ENCODE measurements around the gene NPIPB6.
"Not testable (repeated sequence)": the region's sequence is repeated elsewhere in the genome, so short reads cannot be mapped to it uniquely, and the experiment has no call there.

NPIPB6 gene

DNA sequence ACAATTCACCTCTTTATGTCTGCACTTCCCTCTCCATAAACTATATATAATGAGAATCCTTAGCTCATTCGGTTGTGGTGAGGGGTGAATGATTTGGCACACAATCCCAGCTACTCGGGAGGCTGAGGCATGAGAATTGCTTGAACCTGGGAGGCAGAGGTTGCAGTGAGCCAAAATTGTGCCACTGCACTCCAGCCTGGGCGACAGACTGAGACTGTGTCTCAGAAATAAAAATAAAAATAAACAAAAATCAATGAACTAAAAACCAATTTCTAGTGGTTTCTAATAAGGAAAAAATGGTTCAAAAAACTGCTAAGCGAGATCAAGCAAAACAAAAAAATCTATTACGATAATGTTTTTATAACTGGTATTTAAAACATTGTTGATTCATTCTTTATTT is at the start of gene NPIPB6:
NPIPB6 (minus strand) TSS at position 101 of the 400 bp plus-strand sequence. CDS start 686 bp downstream, outside the sequence.
- DNase-seq (ENCODE audit: low read depth, low spot score), result not testable (repeated sequence)

DNA sequence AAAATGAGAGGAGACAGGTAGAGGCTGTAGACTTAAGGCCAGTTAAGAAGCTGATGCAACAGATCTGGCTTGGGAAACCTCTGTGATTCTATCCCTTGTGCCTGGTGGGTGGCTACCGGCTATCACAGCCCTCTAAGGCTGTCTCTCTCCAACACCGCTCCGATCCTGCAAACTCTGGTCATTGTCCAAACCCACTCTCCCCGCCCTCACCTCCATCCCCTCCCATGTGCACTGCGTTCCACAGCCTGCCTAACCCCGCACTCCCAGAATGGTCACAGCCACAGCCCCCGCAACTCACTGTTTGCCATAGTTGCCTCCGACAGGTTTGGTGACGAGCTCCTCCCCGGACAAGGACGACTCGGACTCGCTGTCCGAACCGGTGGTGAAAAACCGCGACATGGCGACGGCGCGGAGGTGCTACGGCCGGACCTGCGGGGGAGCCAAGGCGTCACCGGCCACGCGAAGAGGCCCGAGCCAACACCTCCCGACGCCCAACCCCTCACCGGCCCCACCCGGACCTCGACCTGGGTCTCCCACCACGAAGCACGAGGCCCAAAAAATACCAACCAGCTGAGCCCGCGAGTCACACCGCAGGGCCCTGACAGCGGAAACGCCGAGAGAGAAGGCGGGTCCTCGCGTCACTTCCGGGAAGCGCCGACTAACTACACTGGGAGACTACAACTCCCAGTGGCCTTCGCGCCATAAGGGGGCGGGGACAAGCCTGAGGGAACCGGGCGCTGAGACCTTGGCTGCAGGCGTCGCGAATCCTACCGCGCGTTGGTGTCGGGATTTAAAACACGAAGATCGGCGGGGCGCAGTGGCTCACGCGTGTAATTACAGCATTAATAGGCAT is 40.1 kb upstream of the NPIPB6 start, which contains the start of gene EIF3CL:
EIF3CL (minus strand) TSS at position 622 of the 853 bp plus-strand sequence; CDS start at position 399, 223 bp downstream.
- DNase-seq (ENCODE audit: low read depth, low spot score), result not testable (repeated sequence)

DNA sequence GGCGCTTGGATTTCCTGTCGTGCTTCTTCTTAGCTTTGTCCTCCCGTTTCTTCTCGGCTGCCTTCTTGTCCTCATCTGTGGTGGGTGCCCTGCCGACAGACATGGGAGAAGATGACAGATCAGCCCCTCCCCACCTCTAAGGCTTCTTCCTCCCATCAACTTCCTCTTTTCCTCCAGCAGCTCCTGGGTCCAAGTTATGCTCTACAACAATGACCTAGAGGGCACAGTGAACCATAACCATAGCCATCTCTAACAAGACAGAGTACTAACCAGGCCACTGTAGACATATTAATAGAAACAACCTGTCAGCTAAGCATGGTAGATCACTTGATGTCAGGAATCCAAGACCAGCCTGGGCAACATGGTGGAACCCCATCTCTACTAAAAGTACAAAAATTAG is 28.7 kb upstream of the NPIPB6 start:
- not testable (repeated sequence) for DNase-seq (ENCODE audit: low read depth, low spot score)

DNA sequence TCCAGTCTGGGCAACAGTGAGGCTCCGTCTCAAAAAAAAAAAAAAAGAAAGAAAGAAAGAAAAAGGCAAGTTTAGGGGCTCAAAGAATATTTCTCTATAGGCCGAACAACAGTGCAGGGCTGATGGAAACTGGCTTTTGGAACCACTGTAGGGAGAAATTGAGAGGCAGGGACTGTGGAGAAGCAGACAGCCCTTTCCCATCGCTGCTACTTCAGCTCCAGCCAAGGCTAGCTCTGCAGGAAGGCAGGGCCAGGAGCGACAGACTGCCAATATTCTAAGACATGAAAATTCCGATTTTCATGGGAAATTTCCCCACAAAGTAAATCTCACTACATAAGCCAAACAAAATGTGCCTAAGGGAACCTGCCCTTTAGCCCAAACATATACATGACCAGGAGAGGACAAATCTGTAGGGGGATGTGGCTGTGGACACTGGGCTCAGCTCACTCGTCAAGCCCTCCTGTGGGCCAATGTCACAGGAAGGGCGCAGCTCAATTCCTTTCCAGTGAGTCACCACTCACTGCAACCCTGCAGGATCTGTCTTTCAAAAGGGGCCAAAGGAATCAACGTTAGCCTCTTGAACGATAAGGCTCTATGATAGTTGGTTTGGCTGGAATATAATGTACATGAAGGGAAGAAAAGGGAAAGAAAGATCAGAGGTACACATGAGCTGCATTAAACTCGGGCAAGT is 19.0 kb upstream of the NPIPB6 start:
- DNase-seq (ENCODE audit: low read depth, low spot score), result not testable (repeated sequence)

DNA sequence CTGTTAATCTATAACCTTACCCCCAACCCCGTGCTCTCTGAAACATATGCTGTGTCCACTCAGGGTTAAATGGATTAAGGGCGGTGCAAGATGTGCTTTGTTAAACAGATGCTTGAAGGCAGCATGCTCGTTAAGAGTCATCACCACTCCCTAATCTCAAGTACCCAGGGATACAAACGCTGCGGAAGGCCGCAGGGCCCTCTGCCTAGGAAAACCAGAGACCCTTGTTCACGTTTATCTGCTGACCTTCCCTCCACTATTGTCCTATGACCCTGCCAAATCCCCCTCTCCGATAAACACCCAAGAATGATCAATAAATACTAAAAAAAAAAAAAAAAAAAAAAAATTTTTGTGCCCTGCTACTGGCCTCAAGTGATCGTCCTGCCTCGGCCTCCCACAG is 14.5 kb upstream of the NPIPB6 start:
- DNase-seq (ENCODE audit: low read depth, low spot score), result not testable (repeated sequence)

DNA sequence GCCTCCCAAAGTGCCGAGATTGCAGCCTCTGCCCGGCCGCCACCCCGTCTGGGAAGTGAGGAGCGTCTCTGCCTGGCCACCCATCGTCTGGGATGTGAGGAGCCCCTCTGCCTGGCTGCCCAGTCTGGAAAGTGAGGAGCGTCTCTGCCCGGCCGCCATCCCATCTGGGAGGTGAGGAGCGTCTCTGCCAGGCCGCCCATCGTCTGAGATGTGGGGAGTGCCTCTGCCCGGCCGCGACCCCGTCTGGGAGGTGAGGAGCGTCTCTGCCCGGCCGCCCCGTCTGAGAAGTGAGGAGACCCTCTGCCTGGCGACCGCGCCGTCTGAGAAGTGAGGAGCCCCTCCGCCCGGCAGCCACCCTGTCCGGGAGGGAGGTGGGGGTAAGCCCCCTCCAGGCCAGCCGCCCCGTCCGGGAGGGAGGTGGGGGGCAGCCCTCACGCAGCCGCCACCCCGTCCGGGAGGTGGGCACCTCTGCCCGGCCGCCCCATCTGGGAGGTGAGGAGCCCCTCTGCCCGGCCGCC is 13.9 kb upstream of the NPIPB6 start:
- not testable (repeated sequence) for DNase-seq (ENCODE audit: low read depth, low spot score)

DNA sequence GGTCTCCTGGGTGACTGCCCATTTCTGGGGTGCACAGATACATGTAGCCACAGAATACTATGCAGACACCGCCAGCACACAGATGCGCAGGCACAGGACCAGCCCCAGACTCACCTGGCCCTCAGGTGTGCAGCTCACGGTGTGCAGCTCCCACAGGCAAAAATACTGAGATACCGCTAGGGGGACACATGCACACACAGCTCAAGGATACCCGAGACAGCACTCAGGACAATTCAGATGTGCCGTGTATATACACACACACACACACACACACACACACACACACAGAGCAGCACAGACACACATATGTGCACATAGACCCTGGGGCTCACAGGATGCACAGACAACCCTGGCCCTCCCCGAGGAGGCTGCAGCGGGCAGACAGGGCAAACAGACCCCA is 11.8 kb upstream of the NPIPB6 start:
- DNase-seq (ENCODE audit: low read depth, low spot score), result not testable (repeated sequence)

DNA sequence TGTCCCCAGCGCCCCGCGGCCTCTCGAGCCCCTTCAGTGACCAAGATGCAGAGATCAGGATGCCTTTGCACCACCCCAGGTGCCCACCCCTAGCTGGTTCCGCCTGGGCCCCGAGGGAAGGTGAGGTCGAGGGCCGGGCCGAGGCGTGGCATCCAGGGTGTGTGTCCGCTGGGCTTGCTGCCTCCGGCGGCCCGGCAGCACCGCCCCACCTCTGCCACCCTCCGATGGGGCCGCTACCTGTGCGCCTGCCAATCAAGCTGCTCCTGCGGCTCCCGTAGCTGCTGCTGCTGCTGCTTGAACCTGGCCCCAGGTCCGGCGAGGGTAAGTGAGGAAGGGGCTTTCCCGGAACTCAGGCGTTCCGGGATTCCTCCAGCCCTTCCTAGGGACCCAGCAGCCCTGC is 11.0 kb upstream of the NPIPB6 start:
- not testable (repeated sequence) for DNase-seq (ENCODE audit: low read depth, low spot score)

DNA sequence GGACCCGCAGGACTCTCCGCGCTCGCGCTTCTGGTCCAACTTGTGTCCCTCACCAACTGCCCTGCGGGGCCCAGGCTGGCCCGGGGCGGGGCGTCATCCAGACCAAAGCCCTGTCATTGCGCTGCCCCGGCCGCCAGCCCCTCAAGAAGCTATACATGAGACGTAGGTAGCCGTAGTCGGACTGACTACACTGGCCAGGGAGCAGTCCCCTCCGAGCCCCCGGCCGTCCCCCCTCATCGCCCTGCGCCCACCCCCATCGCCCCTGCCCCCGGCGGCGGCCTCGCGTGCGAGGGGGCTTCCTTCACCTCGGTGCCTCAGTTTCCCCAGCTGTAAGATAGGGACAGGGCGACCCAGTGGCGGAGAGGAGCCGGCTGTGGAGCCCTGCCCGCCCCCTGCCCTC is 4.6 kb upstream of the NPIPB6 start:
- DNase-seq (ENCODE audit: low read depth, low spot score), result not testable (repeated sequence)

DNA sequence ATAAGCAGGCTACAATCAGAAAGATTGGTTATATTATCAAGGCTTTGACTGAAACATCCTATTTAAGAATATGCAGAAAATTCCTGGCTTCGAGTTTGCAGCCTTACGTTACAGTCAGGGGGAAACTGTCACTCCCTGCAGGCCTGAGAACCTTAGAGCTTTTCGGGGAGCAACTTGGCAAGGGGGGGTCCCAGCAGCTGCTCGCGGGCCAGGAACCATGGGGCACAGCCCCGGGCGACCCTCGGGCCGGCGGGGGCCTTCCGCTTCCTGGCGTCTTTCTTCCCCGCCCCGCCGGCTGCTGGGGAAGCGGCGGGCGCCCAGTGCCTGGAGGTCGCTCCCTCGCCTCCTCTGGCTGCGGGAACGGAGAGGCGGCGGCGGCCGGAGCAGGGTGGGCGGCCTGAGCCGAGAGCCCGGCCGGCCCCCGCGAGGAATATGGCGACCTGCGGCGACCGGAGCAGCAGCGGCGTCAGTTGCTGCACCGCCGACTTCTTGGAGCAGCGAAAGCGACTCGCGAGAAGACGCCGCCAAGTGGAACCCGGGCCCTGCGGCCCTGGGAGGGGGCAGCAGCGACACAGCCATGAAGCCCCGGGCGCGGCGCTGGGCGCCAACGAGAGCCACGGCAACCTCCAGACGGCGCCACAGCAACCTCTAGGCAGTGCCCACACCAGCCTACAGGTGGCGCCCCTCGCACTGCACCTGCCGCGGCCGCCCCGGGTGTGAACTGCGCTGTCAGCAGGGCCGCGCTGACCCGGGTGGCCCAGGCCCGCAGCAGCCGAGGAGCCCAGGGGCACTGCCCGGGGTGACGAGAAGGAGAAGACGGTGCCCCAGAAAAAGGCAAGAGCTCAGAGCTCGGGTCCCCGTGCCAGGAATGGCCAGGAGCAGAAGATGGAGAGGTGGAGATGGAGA is 1.2 kb upstream of the NPIPB6 start:
- DNase-seq (ENCODE audit: low read depth, low spot score), result not testable (repeated sequence)

DNA sequence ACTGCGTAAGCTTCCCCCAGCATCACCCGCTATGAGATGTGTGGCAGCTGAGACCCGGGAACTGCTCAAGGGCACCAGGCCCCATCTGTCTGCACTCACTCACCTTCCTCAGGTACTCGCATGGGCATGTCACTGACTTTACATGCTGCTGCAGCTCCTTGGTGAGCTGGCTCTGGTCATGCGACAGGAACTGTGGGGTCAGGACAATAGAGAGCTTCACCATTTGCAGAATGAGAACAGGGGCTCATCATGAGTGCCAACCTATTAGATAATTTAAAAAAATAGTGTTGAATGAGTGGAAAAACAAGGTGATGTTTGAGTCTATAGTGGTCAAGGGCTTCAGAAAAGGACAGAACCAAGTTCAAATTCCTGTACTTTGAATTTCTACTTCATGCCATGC is 708 bp downstream of the NPIPB6 start:
- DNase-seq (ENCODE audit: low read depth, low spot score), result not testable (repeated sequence)

DNA sequence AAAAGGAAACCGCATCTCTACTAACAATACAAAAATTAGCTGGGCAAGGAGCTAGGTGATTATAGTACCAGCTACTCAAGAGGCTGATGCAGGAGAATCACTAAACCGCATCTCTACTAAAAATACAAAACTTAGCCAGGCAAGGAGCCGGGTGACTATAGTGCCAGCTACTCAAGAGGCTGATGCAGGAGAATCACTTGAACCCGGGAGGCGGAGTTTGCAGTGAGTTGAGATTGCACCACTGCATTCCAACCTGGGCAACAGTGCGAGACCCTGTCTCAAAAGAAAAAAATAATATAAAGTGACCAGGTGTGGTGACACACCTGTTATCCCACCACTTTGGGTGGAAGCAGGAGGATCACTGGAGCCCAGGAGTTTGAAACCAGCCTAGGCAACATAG is 25.1 kb downstream of the NPIPB6 start:
- DNase-seq (ENCODE audit: low read depth, low spot score), result not testable (repeated sequence)

DNA sequence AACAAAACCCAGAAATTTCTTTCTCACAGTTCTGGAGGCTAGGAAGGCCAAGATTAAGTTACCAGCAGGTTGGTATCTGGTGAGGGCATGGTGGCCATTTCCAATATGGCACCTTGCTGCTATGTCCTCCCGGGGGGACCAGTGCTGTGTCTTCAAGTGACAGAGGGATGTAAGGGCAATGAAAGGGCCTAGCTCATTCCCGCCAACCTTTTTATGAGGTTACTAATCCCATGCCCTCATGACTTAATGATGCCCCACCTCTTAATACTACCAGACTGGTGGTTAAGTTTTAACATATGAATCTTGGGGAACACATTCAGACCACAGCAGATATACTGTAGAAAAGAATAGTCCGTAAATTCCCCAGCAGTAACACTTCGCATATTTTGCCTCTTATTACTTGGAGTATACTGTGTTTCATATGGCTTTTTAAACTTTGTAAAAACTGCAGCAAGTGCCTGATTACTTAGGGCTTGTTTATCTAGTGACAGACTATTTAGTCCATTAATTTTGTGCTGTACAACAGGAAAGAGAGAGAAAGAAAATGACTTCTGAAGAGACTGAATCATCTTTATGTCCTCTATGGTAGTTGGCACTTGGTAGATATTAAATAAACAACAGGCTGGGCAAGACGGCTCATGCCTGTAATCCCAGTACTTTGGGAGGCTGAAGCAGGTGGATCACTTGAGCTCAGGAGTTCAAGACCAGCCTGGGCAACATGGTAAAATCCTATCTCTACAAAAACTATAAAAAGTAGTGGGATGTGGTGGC is 26.2 kb downstream of the NPIPB6 start:
- not testable (repeated sequence) for DNase-seq (ENCODE audit: low read depth, low spot score)

DNA sequence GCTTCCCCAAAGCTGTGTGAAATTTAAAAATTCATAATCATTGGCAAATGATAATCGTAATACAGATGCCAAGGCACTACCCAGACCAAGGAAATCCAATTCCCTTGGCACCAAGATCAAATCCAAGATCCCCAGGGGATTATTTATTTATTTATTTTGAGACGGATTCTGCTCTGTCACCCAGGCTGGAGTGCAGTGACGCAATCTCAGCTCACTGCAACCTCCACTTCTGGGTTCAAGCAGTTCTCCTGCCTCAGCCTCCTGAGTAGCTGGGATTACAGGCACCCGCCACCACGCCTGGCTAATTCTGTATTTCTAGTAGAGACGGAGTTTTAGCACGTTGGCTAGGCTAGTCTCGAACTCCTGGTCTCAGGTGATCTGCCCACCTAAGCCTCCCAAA is 27.6 kb downstream of the NPIPB6 start:
- not testable (repeated sequence) for DNase-seq (ENCODE audit: low read depth, low spot score)

DNA sequence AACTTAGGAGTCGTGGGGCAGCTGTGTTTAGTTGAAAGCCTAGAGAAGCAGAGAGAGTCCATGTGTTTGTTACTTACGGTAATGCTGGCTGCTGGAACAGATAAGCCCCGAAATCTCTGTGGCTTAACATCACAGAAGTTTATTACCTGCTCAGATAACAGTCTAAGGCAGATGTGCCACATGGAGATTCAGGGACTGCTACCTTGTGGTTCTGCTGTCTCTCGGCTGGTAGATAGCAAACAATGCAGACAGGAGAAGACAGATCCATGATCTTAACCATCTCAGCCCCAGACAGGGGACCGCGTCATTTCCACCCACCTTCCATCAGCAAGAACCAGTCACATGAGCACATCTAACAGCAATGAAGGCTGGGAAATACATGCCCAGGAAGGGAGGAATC is 30.7 kb downstream of the NPIPB6 start:
- not testable (repeated sequence) for DNase-seq (ENCODE audit: low read depth, low spot score)

DNA sequence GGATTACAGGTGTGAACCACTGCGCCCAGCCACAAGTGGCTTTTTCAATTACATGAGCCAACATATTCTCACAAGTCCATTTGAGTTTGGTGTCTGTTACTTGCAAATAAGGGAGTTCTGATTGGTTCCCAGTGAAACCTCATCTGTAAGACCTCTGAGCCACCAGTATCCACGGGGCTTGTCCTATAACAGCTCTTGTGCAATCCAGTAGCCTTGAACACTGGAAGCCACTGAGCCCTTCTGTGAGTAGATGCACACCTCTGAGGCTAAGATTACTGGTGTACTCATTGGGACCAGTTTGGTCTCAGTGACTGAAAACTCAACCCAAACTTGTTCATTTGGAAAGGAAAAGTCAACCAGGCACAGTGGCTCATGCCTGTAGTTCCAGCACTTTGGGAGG is 32.3 kb downstream of the NPIPB6 start:
- DNase-seq (ENCODE audit: low read depth, low spot score), result not testable (repeated sequence)

DNA sequence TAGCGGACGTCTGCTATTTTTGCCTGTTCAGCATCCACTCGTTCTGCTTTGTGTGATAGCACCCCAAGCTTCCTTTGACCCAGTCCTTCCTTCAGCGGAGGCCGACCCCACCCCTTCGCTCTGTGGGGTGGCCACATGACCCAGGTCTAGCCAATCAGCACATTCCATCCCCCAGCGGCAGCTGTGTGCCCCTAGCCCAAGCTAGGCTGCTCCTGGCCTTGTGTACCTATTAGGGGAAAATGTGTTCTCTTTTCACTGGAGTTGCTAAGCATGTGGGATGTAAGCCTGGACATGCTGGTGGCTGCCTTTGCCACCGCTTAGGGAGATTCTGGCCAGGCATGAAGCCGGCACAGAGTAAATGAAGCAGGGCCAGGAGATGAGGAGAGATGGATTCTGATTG is 33.1 kb downstream of the NPIPB6 start:
- DNase-seq (ENCODE audit: low read depth, low spot score), result not testable (repeated sequence)

DNA sequence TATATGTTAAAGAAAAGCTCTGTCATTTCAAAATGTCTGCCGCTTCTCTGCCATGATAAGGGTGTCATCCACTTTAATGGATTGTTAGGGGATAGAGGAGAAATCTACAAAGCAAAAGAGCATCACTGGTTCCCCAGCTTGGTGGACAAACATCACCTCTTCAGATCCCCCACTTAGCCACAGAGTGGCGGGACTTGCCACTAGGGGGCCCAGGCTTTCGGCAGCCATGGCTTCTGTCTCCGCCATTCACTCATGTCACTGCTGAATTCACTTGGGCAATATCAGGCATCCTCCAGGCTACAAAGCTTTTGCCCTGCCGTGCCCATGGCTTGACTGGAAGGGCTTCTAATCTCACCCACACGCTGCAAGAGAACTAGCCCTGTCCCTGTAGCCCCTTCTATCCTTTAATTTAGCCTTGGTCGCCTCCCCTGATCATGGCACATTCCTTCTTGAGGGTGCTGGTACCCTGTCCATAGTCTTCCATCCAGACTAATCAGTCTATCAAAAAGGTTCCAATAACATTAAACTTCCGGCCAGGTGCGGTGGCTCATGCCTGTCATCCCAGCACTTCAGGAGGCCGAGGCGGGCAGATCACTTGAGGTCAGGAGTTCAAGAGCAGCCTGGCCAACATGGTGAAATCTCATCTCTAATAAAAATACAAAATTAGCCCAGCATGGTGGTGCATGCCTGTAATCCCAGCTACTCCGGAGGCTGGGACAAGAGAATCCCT is 36.3 kb downstream of the NPIPB6 start:
- DNase-seq (ENCODE audit: low read depth, low spot score), result no peak

DNA sequence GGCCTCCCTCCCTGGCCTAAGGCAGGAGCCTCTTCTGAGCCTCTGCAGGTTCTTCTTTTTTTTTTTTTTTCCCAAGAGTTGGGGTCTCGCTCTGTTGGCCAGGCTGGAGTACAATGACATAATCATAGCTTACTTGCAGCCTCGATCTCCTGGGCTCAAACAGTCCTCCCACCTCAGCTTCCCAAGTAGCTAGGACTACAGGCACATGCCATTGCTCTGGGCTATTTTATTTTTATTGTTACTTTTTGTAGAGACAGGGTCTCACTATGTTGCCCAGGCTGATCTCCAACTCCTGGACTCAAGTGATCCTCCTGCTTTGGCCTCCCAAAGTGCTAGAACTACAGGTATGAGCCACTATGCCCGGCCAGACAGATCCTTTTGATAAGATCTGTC is 38.4 kb downstream of the NPIPB6 start:
- no peak for DNase-seq (ENCODE audit: low read depth, low spot score)
